Superior temporal gyrus (tissue), 1 donor: ENCODE results near the gene COQ10A.

Experiments
- DNase-seq: peaks from one replicate; pipeline ENCODE4 v3.0.0-alpha.2; 2016; ENCODE audit errors: extremely low spot score

COQ10A gene

GRCh38 chr12:56266693-56267442 lies at the start of gene COQ10A:
TSS of gene COQ10A (plus strand) at chr12:56266942. CDS start at chr12:56267119, 177 bp downstream.
- peak; percentile 87 for DNase-seq

- DNase-seq = no peak
Observed at GRCh38 chr12:56219840-56220239, 46.9 kb upstream of the COQ10A start.

- peak; percentile 16 for DNase-seq
Observed at GRCh38 chr12:56220611-56221231, 46.0 kb upstream of the COQ10A start.

GRCh38 chr12:56221232-56221756 lies 45.4 kb upstream of the COQ10A start:
- peak; percentile 25 for DNase-seq

GRCh38 chr12:56221757-56222530 lies 44.8 kb upstream of the COQ10A start, which contains the start of gene RNF41:
TSS of gene RNF41 (minus strand) at chr12:56221922. CDS start at chr12:56214047, 7,875 bp downstream.
- DNase-seq = peak; percentile 99

- peak; percentile 47 for DNase-seq
Observed at GRCh38 chr12:56222531-56222895, 44.2 kb upstream of the COQ10A start.

- no peak for DNase-seq
Observed at GRCh38 chr12:56223571-56224101, 43.1 kb upstream of the COQ10A start.

GRCh38 chr12:56224102-56224701 lies 42.5 kb upstream of the COQ10A start, which contains the start of gene NABP2:
TSS of gene NABP2 (plus strand) at chr12:56224342. CDS start at chr12:56224857, 515 bp downstream.
- peak; percentile 98 for DNase-seq

GRCh38 chr12:56224954-56225353 lies 41.8 kb upstream of the COQ10A start:
- DNase-seq = no peak

GRCh38 chr12:56229082-56229481 lies 37.7 kb upstream of the COQ10A start:
- DNase-seq = no peak

GRCh38 chr12:56229916-56230431 lies 36.8 kb upstream of the COQ10A start, which contains the start of gene SLC39A5:
TSS of gene SLC39A5 (plus strand) at chr12:56230051. CDS start at chr12:56231275, 1,224 bp downstream.
- no peak for DNase-seq

GRCh38 chr12:56230432-56231183 lies 36.1 kb upstream of the COQ10A start:
- no peak for DNase-seq

GRCh38 chr12:56231184-56231582 lies 35.6 kb upstream of the COQ10A start:
- no peak for DNase-seq

GRCh38 chr12:56234746-56235436 lies 31.9 kb upstream of the COQ10A start:
- DNase-seq = no peak

GRCh38 chr12:56236091-56236490 lies 30.7 kb upstream of the COQ10A start:
- DNase-seq = no peak

- no peak for DNase-seq
Observed at GRCh38 chr12:56236985-56237384, 29.8 kb upstream of the COQ10A start.

- no peak for DNase-seq
Observed at GRCh38 chr12:56237552-56237951, 29.2 kb upstream of the COQ10A start.

- DNase-seq = no peak
Observed at GRCh38 chr12:56241424-56242303, 25.1 kb upstream of the COQ10A start.

- no peak for DNase-seq
Observed at GRCh38 chr12:56242986-56243385, 23.8 kb upstream of the COQ10A start.
